ENCODE data around the gene NEBL. TPM values are rescaled to one million over a fixed set of nuclear protein-coding genes. Genes with fewer than 3 reads are reported as not detected.

The NEBL gene
- total RNA-seq, 1 experiment from 2014 or later, result 55.2 TPM

DNA sequence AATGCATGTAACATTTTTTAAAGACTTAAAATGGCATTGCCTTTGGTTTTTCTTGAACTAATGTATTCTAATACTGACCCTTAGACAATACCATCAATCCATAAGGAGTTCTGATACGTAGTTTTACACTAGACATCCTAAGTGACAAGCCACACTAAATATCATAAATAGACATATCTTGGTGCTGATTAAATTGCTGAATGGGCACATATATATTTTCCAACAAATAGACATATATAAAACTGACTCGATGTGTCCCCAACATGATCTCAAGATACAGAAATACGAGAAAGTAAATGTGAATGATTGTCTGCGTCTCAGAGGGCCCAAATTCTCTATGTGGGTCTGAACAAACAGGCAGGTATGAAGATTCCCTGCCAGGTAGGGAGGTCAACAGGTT lies 99.8 kb downstream of the NEBL start:
- CTCF ChIA-PET, result no interaction called here
- no peak overlapping the region for H3K27ac Mint-ChIP-seq (ENCODE audit: unreplicated experiment)
- no peaks in the 10 kb centered on the region for H3K36me3 ChIP-seq (ENCODE audit: control insufficient read depth, insufficient read depth, low read length)
- H3K36me3 Mint-ChIP-seq (ENCODE audit: insufficient read depth, unreplicated experiment), result peaks cover 5% of the 10 kb centered on the region
- no TSS peak for BruUV-seq (replicated peaks)
- no peaks in the 10 kb centered on the region for H3K9me3 Mint-ChIP-seq (ENCODE audit: unreplicated experiment)
- H3K4me1 ChIP-seq, result no peaks in the 10 kb centered on the region
- no peaks in the 10 kb centered on the region for H3K27me3 ChIP-seq (replicated peaks; ENCODE audit: control insufficient read depth, insufficient read depth, low read length)
- no peaks in the 10 kb centered on the region for H3K9me3 ChIP-seq
- no peak overlapping the region for H3K4me3 ChIP-seq (ENCODE audit: low read depth, low read length)
- intact Hi-C loops (cut with micrococcal nuclease; ENCODE audit: unreplicated experiment), result no loop called here
- H3K4me1 Mint-ChIP-seq (ENCODE audit: low read depth, unreplicated experiment), result no peaks in the 10 kb centered on the region
- no peak overlapping the region for H3K4me3 Mint-ChIP-seq (ENCODE audit: unreplicated experiment)
- H3K27me3 Mint-ChIP-seq (ENCODE audit: insufficient read depth, unreplicated experiment), result no peaks in the 10 kb centered on the region
- POLR2A ChIA-PET, result no interaction called here
- no peak for TF ChIP-seq CTCF (IDR thresholded peaks at IDR 0.05; ENCODE audit: insufficient read depth in 1 of 2, low read depth in 1 of 2, low read length in 1 of 2, severe bottlenecking in 1 of 2, unreplicated experiment in 1 of 2)
- DNase-seq, result no peak

GRCh38 chr10:20795391-20795790 lies 101.7 kb downstream of the NEBL start:
- no TSS peak for BruUV-seq (replicated peaks)
- Mint-ChIP-seq H3K27ac (ENCODE audit: unreplicated experiment) (no peak overlapping the region), H3K9me3 (ENCODE audit: unreplicated experiment) (no peaks in the 10 kb centered on the region), H3K36me3 (ENCODE audit: insufficient read depth, unreplicated experiment) (peaks cover 5% of the 10 kb centered on the region), H3K4me3 (ENCODE audit: unreplicated experiment) (no peak overlapping the region), H3K27me3 (ENCODE audit: insufficient read depth, unreplicated experiment) (no peaks in the 10 kb centered on the region), H3K4me1 (ENCODE audit: low read depth, unreplicated experiment) (no peaks in the 10 kb centered on the region)
- Histone ChIP-seq H3K36me3 (ENCODE audit: control insufficient read depth, insufficient read depth, low read length) (no peaks in the 10 kb centered on the region), H3K9me3 (no peaks in the 10 kb centered on the region), H3K4me1 (no peaks in the 10 kb centered on the region), H3K27me3 (replicated peaks; ENCODE audit: control insufficient read depth, insufficient read depth, low read length) (no peaks in the 10 kb centered on the region), H3K4me3 (ENCODE audit: low read depth, low read length) (no peak overlapping the region)
- intact Hi-C loops (cut with micrococcal nuclease; ENCODE audit: unreplicated experiment), result no loop called here
- no peak for TF ChIP-seq CTCF (IDR thresholded peaks at IDR 0.05; ENCODE audit: insufficient read depth in 1 of 2, low read depth in 1 of 2, low read length in 1 of 2, severe bottlenecking in 1 of 2, unreplicated experiment in 1 of 2)
- no peak for DNase-seq
- CTCF ChIA-PET, result no interaction called here
- POLR2A ChIA-PET, result no interaction called here

DNA sequence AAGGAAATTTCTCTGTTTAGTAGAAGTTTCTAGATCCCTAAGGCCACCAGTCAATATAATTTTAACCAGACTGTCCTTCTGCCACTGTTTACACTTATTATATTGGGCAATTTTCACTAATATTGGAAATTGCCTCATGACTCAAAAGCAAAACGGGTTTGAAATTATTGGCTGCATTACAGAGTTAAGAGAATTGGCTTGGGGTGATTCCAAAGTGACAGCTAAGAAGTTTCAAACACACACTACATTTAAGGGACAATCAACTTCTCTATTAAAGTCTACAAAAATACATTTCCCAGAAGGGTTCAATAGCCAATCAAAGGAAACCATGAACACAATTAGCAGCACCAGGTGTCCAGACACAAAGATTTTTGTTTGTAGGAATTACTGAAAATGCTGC lies 111.9 kb downstream of the NEBL start:
- Histone ChIP-seq H3K4me1 (no peaks in the 10 kb centered on the region), H3K9me3 (no peaks in the 10 kb centered on the region), H3K27me3 (replicated peaks; ENCODE audit: control insufficient read depth, insufficient read depth, low read length) (no peaks in the 10 kb centered on the region), H3K4me3 (ENCODE audit: low read depth, low read length) (no peak overlapping the region), H3K36me3 (ENCODE audit: control insufficient read depth, insufficient read depth, low read length) (no peaks in the 10 kb centered on the region)
- POLR2A ChIA-PET, result no interaction called here
- no TSS peak for BruUV-seq (replicated peaks)
- Mint-ChIP-seq H3K4me3 (ENCODE audit: unreplicated experiment) (no peak overlapping the region), H3K4me1 (ENCODE audit: low read depth, unreplicated experiment) (no peaks in the 10 kb centered on the region), H3K9me3 (ENCODE audit: unreplicated experiment) (no peaks in the 10 kb centered on the region), H3K36me3 (ENCODE audit: insufficient read depth, unreplicated experiment) (peaks cover 5% of the 10 kb centered on the region), H3K27ac (ENCODE audit: unreplicated experiment) (no peak overlapping the region), H3K27me3 (ENCODE audit: insufficient read depth, unreplicated experiment) (no peaks in the 10 kb centered on the region)
- no peak for TF ChIP-seq CTCF (IDR thresholded peaks at IDR 0.05; ENCODE audit: insufficient read depth in 1 of 2, low read depth in 1 of 2, low read length in 1 of 2, severe bottlenecking in 1 of 2, unreplicated experiment in 1 of 2)
- no peak for DNase-seq
- intact Hi-C loops (cut with micrococcal nuclease; ENCODE audit: unreplicated experiment), result no loop called here
- CTCF ChIA-PET, result no interaction called here

Data from Caco-2 (cell line).